SKM-1 treated with dmso at 0.1 percent for 144 hours (cell line): Measurements from ENCODE around the gene SUB1.

Experiments used
- DNase-seq: peaks from one replicate; lab custom pipeline; 2025; ENCODE audit not compliant: unreplicated experiment; lab: John Stamatoyannopoulos, UW

SUB1 gene

GRCh38 chr5:32642276-32643002 lies 57.1 kb downstream of the SUB1 start:
- DNase-seq: no peak

DNA sequence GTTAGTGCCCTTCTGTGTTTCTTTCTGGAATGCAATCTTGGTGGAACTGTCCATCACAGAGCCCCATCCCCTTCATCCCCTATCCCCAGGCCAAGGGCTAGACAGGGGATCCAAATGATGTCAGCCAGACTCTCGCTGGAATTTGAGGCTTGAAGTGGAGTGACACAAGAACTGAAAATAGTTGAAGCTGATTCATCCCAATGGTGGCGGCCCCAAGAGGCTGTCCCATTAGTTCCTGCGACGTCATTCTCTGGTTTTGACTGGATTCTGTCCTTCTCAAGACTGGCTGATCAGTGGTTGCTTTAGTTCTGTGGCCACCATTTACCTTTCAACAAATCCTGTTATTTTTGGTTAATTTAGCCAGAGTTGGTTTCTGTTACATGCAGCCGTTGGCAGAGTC lies 59.9 kb downstream of the SUB1 start:
- no peak for DNase-seq

DNA sequence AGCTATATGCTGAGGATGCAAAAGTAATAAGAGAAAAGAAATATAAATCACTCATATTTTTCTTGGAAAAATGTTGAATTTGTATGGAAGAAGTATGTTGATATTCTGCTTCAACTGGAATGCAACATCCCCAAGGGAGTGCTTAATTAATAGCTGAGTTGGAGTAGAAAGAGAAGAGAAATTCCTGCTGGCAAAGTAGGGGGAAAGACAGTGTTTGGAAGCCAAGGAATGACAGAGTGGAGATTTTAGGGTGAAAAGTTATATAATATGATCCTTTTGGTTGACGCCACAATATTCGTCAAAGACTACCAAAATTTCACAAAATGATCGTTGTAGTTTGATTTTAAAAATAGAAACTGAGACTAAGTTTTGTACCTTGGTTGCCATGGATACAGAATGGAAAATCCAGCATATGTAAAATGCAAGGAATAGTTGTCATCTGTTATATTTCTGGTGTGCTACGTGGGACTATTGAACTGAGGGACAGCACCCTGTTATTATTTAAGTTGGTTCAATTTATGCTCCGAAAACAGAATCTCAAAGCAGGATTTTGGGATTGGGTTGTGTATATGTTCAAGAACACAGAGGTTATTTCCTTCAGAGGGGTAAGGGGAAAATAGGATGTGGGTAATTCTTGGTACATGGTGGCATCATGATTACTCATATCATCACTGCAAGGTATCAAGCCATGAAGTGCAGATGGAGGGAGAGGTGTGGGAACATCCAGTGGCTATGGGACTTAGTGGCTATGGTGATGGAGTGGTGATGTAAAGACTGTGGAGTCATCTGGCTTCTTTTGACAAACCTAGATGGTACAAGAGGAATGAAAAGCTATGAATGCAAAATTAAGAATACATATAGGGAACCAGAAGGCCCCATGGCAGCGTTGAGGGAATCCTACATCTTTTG lies 61.0 kb downstream of the SUB1 start:
- DNase-seq: no peak

DNA sequence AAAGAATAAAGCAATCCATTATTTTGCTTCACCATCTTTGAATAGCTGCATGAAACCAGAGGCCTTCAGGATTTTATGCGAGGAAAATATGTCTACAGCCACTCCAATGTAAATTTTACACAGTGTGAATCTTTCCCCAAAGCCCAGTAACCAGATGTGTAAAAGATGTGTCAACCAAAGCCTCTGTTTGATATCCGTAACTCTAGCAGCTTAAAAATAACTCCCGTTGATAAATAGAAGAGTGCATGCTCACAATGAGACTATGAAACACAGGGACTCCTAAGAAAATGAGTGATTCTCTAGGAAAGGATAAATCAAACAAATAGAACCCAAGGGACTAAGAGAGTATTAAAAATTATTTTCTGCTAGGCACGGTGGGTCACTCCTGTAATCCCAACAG lies 65.7 kb downstream of the SUB1 start:
- no peak for DNase-seq

- DNase-seq: no peak
Measured at GRCh38 chr5:32651638-32652037, 66.3 kb downstream of the SUB1 start.
